Breast epithelium (tissue), 4 donors: ENCODE measurements around the gene NR2C2. TPM values are rescaled to one million over a fixed set of nuclear protein-coding genes. Genes with fewer than 3 reads are reported as not detected.

Experiments
- DNase-seq, 2 donors: peaks; one replicate each; pipeline ENCODE4 v3.0.0-alpha.2; 2019; ENCODE audit warnings: low spot score in 2 of 2
- H3K27ac ChIP-seq, 2 donors: fragments of 200-600 bp; sonication (generic) in 1 of 2; one replicate each; pipeline ENCODE4 v1.5.1; 2016 to 2019; ENCODE audit warnings: mild to moderate bottlenecking in 1 of 2
- H3K27me3 ChIP-seq, 2 donors: fragments of 200-600 bp; sonication (generic) in 1 of 2; one replicate each; pipeline versions ENCODE4 v1.5.1 to v1.6.0; 2017 to 2019; ENCODE audit warnings: control low read depth in 1 of 2, mild to moderate bottlenecking in 1 of 2
- H3K36me3 ChIP-seq: fragments of 200-600 bp; one replicate; pipeline ENCODE4 v1.5.1; 2019
- H3K4me1 ChIP-seq, 2 donors: fragments of 200-600 bp; sonication (generic); one replicate each; pipeline ENCODE4 v1.5.1; 2016 to 2019; ENCODE audit warnings: control low read depth in 1 of 2
- H3K4me3 ChIP-seq, 3 donors: fragments of 200-600 bp; sonication (generic); 1 replicate in 2 of 3; 2 replicates in 1 of 3; pipeline ENCODE4 v1.5.1; 2016 to 2019; ENCODE audit warnings: mild to moderate bottlenecking in 3 of 3, moderate library complexity in 2 of 3
- H3K9me3 ChIP-seq, 2 donors: fragments of 200-600 bp; sonication (generic) in 1 of 2; one replicate each; pipeline ENCODE4 v1.5.1; 2016 to 2019; ENCODE audit warnings: control low read depth in 1 of 2
- CTCF ChIP-seq, 3 donors: fragments of 450-650 bp; IDR thresholded peaks; one replicate each; pipeline ENCODE4 v1.5.1; 2016 to 2017; ENCODE audit warnings: antibody characterized with exemption in 3 of 3, mild to moderate bottlenecking in 3 of 3, moderate library complexity in 3 of 3
- POLR2A ChIP-seq: fragments of 450-650 bp; IDR thresholded peaks from one replicate; pipeline ENCODE4 v1.6.1; 2016; ENCODE audit warnings: antibody characterized with exemption, mild to moderate bottlenecking, moderate library complexity
- POLR2AphosphoS5 ChIP-seq, 3 donors: sonication (generic); formaldehyde crosslinking; IDR thresholded peaks; one replicate each; pipeline ENCODE4 v1.6.1; 2017; ENCODE audit warnings: antibody characterized with exemption in 3 of 3
- intact Hi-C: fragments of 100-400 bp; cut with DNase I; formaldehyde crosslinking; loops from one replicate; pipeline ENCODE4 v1.15.1; 2023; ENCODE audit warnings: low total_unique reads
- total RNA-seq, 3 donors: library from RNA; depleted of rRNA; stranded (reverse); fragments of >200 nt; gene quantifications; one replicate each; pipeline ENCODE4 v1.1.0, GENCODE V29; 2016

The NR2C2 gene
- total RNA-seq, 3 donors from 2014 or later = 41.9 to 71.0 (median 52.8) TPM

GRCh38 chr3:15079091-15079490 lies 131.7 kb downstream of the NR2C2 start:
- DNase-seq = no peak
- no peak overlapping the region for H3K27ac ChIP-seq
- intact Hi-C loops = no loop called here
- no peaks in the 10 kb centered on the region for H3K9me3 ChIP-seq
- no peaks in the 10 kb centered on the region for H3K4me1 ChIP-seq
- H3K27me3 ChIP-seq = no peaks in the 10 kb centered on the region
- TF ChIP-seq CTCF (IDR thresholded peaks at IDR 0.05) = no peak
- no peak for TF ChIP-seq POLR2AphosphoS5 (IDR thresholded peaks at IDR 0.05)
- no peak for TF ChIP-seq POLR2A
- no peak overlapping the region for H3K4me3 ChIP-seq
- peaks cover 4% of the 10 kb centered on the region for H3K36me3 ChIP-seq

- DNase-seq = no peak
- intact Hi-C loops = no loop called here
- H3K9me3 ChIP-seq = no peaks in the 10 kb centered on the region
- TF ChIP-seq POLR2AphosphoS5 (IDR thresholded peaks at IDR 0.05) = no peak
- no peak for TF ChIP-seq POLR2A
- H3K36me3 ChIP-seq = no peaks in the 10 kb centered on the region
- peak overlapping the region in 1 of 2 donors; percentile 35 for H3K27ac ChIP-seq
- no peak overlapping the region for H3K4me3 ChIP-seq
- H3K4me1 ChIP-seq = no peaks in the 10 kb centered on the region
- no peaks in the 10 kb centered on the region for H3K27me3 ChIP-seq
Observed at GRCh38 chr3:15081960-15082664, 134.7 kb downstream of the NR2C2 start.

GRCh38 chr3:15083252-15083651 lies 135.9 kb downstream of the NR2C2 start:
- intact Hi-C loops = no loop called here
- H3K4me1 ChIP-seq = no peaks in the 10 kb centered on the region
- no peak overlapping the region for H3K27ac ChIP-seq
- no peak for DNase-seq
- H3K9me3 ChIP-seq = no peaks in the 10 kb centered on the region
- H3K4me3 ChIP-seq = no peak overlapping the region
- no peak for TF ChIP-seq POLR2A
- TF ChIP-seq POLR2AphosphoS5 (IDR thresholded peaks at IDR 0.05) = no peak
- no peak for TF ChIP-seq CTCF (IDR thresholded peaks at IDR 0.05)
- H3K27me3 ChIP-seq = no peaks in the 10 kb centered on the region
- no peaks in the 10 kb centered on the region for H3K36me3 ChIP-seq

- intact Hi-C loops = no loop called here
- H3K4me3 ChIP-seq = no peak overlapping the region
- H3K27ac ChIP-seq = no peak overlapping the region
- no peak for TF ChIP-seq POLR2AphosphoS5 (IDR thresholded peaks at IDR 0.05)
- TF ChIP-seq CTCF (IDR thresholded peaks at IDR 0.05) = no peak
- TF ChIP-seq POLR2A = no peak
- H3K36me3 ChIP-seq = no peaks in the 10 kb centered on the region
- DNase-seq = no peak
- no peaks in the 10 kb centered on the region for H3K9me3 ChIP-seq
- H3K27me3 ChIP-seq = no peaks in the 10 kb centered on the region
- H3K4me1 ChIP-seq = no peaks in the 10 kb centered on the region
Observed at GRCh38 chr3:15086263-15086662, 138.9 kb downstream of the NR2C2 start.

- Histone ChIP-seq H3K9me3 (no peaks in the 10 kb centered on the region), H3K27ac (no peak overlapping the region), H3K27me3 (no peaks in the 10 kb centered on the region), H3K4me3 (no peak overlapping the region), H3K4me1 (no peaks in the 10 kb centered on the region), H3K36me3 (no peaks in the 10 kb centered on the region)
- intact Hi-C loops = no loop called here
- TF ChIP-seq CTCF (IDR thresholded peaks at IDR 0.05) = no peak
- no peak for TF ChIP-seq POLR2A
- no peak for TF ChIP-seq POLR2AphosphoS5 (IDR thresholded peaks at IDR 0.05)
- DNase-seq = no peak
Observed at GRCh38 chr3:15086699-15087098, 139.3 kb downstream of the NR2C2 start.
